ENCODE measurements around the gene HDAC5. TPM values are rescaled to one million over a fixed set of nuclear protein-coding genes. Genes with fewer than 3 reads are reported as not detected.

HDAC5 gene
- 16.2 and 25.6 TPM in 2 replicates for total RNA-seq

GRCh38 chr17:44123356-44124117 lies at the start of gene HDAC5:
Gene HDAC5, minus strand, starts transcription at chr17:44123641. Its CDS starts 6,126 bp downstream, at chr17:44117515.

GRCh38 chr17:44170499-44171201 lies 47.2 kb upstream of the HDAC5 start, which contains the start of gene ASB16:
Gene ASB16, plus strand, starts transcription at chr17:44170704. Its CDS starts 86 bp downstream, at chr17:44170790.

GRCh38 chr17:44070455-44071197 lies 52.8 kb downstream of the HDAC5 start, which contains the start of gene G6PC3:
Gene G6PC3, plus strand, starts transcription at chr17:44070735. Its CDS starts 231 bp downstream, at chr17:44070966.

GRCh38 chr17:44066204-44066930 lies 57.1 kb downstream of the HDAC5 start, which contains the start of gene LSM12:
Gene LSM12, minus strand, starts transcription at chr17:44066671. Its CDS starts 84 bp downstream, at chr17:44066587.

Small RNA genes lying within 50 kb of the gene (small RNA-seq; reads per million reads assigned to genes)
- not detected for gene RNU6-131P

Other genes with a start within 250 kb of the HDAC5 start
- 0.66 and 1.8 TPM in 2 replicates for gene MPP2, start 216.1 kb downstream of the HDAC5 start, total RNA-seq
- not detected in 2 replicates for gene PPY, start 181.2 kb downstream of the HDAC5 start, total RNA-seq
- gene PYY, start 169.7 kb downstream of the HDAC5 start, total RNA-seq = not detected in 2 replicates
- 1.7 and 4.3 TPM in 2 replicates for gene NAGS, start 119.0 kb downstream of the HDAC5 start, total RNA-seq
- 36.6 and 38.9 TPM in 2 replicates for gene TMEM101, start 108.7 kb downstream of the HDAC5 start, total RNA-seq
- 68.9 and 82.3 TPM in 2 replicates for gene LSM12, start 57.0 kb downstream of the HDAC5 start, total RNA-seq
- 23.4 and 34.3 TPM in 2 replicates for gene G6PC3, start 52.9 kb downstream of the HDAC5 start, total RNA-seq
- 3.9 and 6.9 TPM in 2 replicates for gene HROB, start 18.3 kb upstream of the HDAC5 start, total RNA-seq
- gene ASB16, start 47.1 kb upstream of the HDAC5 start, total RNA-seq = not detected in 2 replicates
- gene TMUB2, start 63.3 kb upstream of the HDAC5 start, total RNA-seq = 17.7 and 20.2 TPM in 2 replicates
- 48.7 and 51.0 TPM in 2 replicates for gene ATXN7L3, start 76.2 kb upstream of the HDAC5 start, total RNA-seq
- 60.1 and 74.1 TPM in 2 replicates for gene UBTF, start 96.0 kb upstream of the HDAC5 start, total RNA-seq
- gene SLC4A1, start 144.5 kb upstream of the HDAC5 start, total RNA-seq = not detected in 2 replicates
- gene RUNDC3A, start 185.0 kb upstream of the HDAC5 start, total RNA-seq = not detected in 2 replicates
- 70.9 and 84.0 TPM in 2 replicates for gene SLC25A39, start 201.2 kb upstream of the HDAC5 start, total RNA-seq
- gene GRN, start 221.7 kb upstream of the HDAC5 start, total RNA-seq = 153 and 193 TPM in 2 replicates
- 3.8 and 5.2 TPM in 2 replicates for gene FAM171A2, start 240.2 kb upstream of the HDAC5 start, total RNA-seq